Loucy (cell line): Measurements from ENCODE around the gene SLC25A26.
A peak's percentile ranks its signal among the peaks of the same experiment; 100 is the strongest.
"Not testable (repeated sequence)": the region's sequence is repeated elsewhere in the genome, so short reads cannot be mapped to it uniquely, and the experiment has no call there.

Source experiments
- H2AFZ ChIP-seq: fragments of 200-600 bp; sonication (generic); 2 replicates; pipeline ENCODE4 v1.6.0; 2016; ENCODE audit warnings: antibody characterized with exemption, mild to moderate bottlenecking, low read length, moderate library complexity
- H3F3A ChIP-seq: fragments of 200-600 bp; 2 replicates; pipeline ENCODE4 v1.6.0; 2016; ENCODE audit warnings: antibody characterized with exemption, low read depth, mild to moderate bottlenecking
- H3K27me3 ChIP-seq: fragments of 200-600 bp; sonication (generic); 2 replicates; pipeline ENCODE4 v1.6.1; 2014; ENCODE audit warnings: low read length, mild to moderate bottlenecking; ENCODE audit not compliant: insufficient read depth, poor library complexity, severe bottlenecking
- H3K36me3 ChIP-seq: fragments of 200-600 bp; sonication (generic); 2 replicates; pipeline ENCODE4 v1.6.1; 2016; ENCODE audit warnings: low read length; ENCODE audit not compliant: insufficient read depth
- H3K4me1 ChIP-seq: fragments of 200-600 bp; sonication (generic); 2 replicates; pipeline ENCODE4 v1.5.1; 2014; ENCODE audit warnings: low read length, mild to moderate bottlenecking; ENCODE audit not compliant: insufficient read depth, poor library complexity, severe bottlenecking
- H3K4me2 ChIP-seq: fragments of 200-600 bp; sonication (generic); 2 replicates; pipeline ENCODE4 v1.6.0; 2014; ENCODE audit warnings: antibody characterized with exemption, low read length, low read depth, mild to moderate bottlenecking; ENCODE audit not compliant: poor library complexity, severe bottlenecking
- H3K4me3 ChIP-seq: fragments of 200-600 bp; sonication (generic); 2 replicates; pipeline ENCODE4 v1.5.1; 2014; ENCODE audit warnings: low read length, mild to moderate bottlenecking, mixed read lengths; ENCODE audit not compliant: poor library complexity, severe bottlenecking
- H3K79me2 ChIP-seq: fragments of 200-600 bp; sonication (generic); 2 replicates; pipeline ENCODE4 v1.6.1; 2014; ENCODE audit warnings: low read length; ENCODE audit not compliant: insufficient read depth
- H3K9ac ChIP-seq: fragments of 200-600 bp; sonication (generic); 2 replicates; pipeline ENCODE4 v1.6.0; 2014; ENCODE audit warnings: mild to moderate bottlenecking, low read depth, low read length, moderate library complexity; ENCODE audit not compliant: poor library complexity, severe bottlenecking
- H3K9me2 ChIP-seq: fragments of 200-600 bp; sonication (generic); replicated peaks from 2 replicates; pipeline ENCODE4 v1.6.1; 2016; ENCODE audit warnings: low read depth, low read length, mixed read lengths
- H3K9me3 ChIP-seq: fragments of 200-600 bp; sonication (generic); 2 replicates; pipeline ENCODE4 v1.6.1; 2014; ENCODE audit warnings: mild to moderate bottlenecking, antibody characterized with exemption, low read length, low read depth; ENCODE audit not compliant: insufficient read depth
- H4K20me1 ChIP-seq: fragments of 200-600 bp; sonication (generic); 2 replicates; pipeline ENCODE4 v1.6.0; 2014; ENCODE audit warnings: antibody characterized with exemption, low read length, mild to moderate bottlenecking; ENCODE audit not compliant: insufficient read depth, poor library complexity, severe bottlenecking
- CTCF ChIP-seq: fragments of 200-600 bp; sonication (generic); conservative IDR thresholded peaks from 2 replicates; pipeline ENCODE4 v1.5.1; 2014; ENCODE audit warnings: mild to moderate bottlenecking, antibody characterized with exemption, low read length
- EZH2phosphoT487 ChIP-seq: fragments of 200-600 bp; IDR thresholded peaks from 2 replicates; pipeline ENCODE4 v1.6.1; 2018; ENCODE audit warnings: antibody characterized with exemption, mild to moderate bottlenecking, moderate library complexity, borderline replicate concordance

Gene SLC25A26

DNA sequence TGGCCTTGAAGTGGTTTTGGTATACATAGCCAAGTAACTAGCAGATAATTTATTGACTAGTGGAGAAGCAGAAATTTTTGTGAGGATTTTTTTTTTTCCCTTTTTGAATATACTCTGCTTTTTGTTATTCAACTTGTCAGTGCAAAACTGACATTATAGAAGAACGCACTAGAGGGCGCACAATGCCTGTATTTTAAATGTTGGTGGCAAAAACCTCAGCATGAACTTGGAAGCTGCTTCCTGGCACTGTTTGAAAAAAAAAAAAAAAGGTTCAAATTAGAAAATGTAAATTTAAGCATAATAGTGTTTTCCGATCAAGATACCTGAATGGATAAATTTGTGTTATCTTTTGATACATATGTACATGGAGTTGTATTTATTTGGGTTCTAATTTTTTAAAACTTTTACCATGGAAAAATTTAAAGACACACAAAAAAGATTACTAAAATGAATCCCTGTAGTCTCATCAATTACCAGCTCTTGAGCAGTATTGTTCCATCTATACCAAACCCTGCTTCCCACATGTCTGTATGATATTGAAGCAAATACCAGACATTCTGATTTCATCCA is 56.0 kb downstream of the SLC25A26 start:
- Histone ChIP-seq H3K4me2 (no peak overlapping the region), H4K20me1 (no peaks in the 10 kb centered on the region)
- no peak for TF ChIP-seq EZH2phosphoT487
- peak; percentile 81 for TF ChIP-seq CTCF

DNA sequence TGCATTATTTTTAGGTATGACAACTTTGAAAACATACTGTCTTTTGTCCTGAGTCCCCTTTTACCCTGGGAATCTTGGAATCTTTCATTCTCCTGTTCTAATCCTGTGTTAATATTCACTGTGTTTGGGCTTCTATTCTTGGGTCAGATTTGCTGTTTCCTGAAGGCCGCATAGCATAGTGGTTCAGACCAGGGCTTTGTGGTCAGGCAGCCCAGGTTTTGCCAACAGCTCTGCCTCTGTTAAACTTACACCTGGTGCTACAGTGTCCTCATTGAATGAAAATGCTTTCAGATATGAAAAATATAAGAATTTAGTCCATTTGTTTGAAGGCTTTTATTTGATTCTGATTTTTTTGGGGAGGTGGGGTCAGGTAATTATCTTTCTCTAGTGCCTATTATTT is 58.4 kb downstream of the SLC25A26 start:
- Histone ChIP-seq H3K4me1 (peaks cover 44% of the 10 kb centered on the region), H2AFZ (no peak overlapping the region), H3K4me3 (peak overlapping the region; percentile 58), H3F3A (peaks cover 7% of the 10 kb centered on the region), H4K20me1 (no peaks in the 10 kb centered on the region), H3K27me3 (no peaks in the 10 kb centered on the region), H3K9ac (peak overlapping the region; percentile 65), H3K79me2 (peaks cover 11% of the 10 kb centered on the region), H3K36me3 (no peaks in the 10 kb centered on the region), H3K9me2 (no peaks in the 10 kb centered on the region), H3K4me2 (peak overlapping the region; percentile 72), H3K9me3 (no peaks in the 10 kb centered on the region)
- TF ChIP-seq CTCF = no peak
- no peak for TF ChIP-seq EZH2phosphoT487

More for the DNA sequence above, 56.0 kb downstream of the SLC25A26 start:
- H3K79me2 ChIP-seq = peaks cover 11% of the 10 kb centered on the region
- peaks cover 44% of the 10 kb centered on the region for H3K4me1 ChIP-seq
- H3K4me3 ChIP-seq = no peak overlapping the region
- H2AFZ ChIP-seq = no peak overlapping the region
- no peak overlapping the region for H3K9ac ChIP-seq
- H3K36me3 ChIP-seq = no peaks in the 10 kb centered on the region
- H3F3A ChIP-seq = peaks cover 7% of the 10 kb centered on the region
- H3K9me3 ChIP-seq = no peaks in the 10 kb centered on the region
- no peaks in the 10 kb centered on the region for H3K9me2 ChIP-seq
- H3K27me3 ChIP-seq = no peaks in the 10 kb centered on the region

- Histone ChIP-seq H2AFZ (no peak overlapping the region), H3K27me3 (no peaks in the 10 kb centered on the region), H3K4me3 (peak overlapping the region; percentile 58), H3K9me3 (no peaks in the 10 kb centered on the region), H3K9me2 (no peaks in the 10 kb centered on the region), H3K4me1 (peaks cover 46% of the 10 kb centered on the region), H3K9ac (peak overlapping the region; percentile 65), H3F3A (peaks cover 7% of the 10 kb centered on the region), H3K36me3 (no peaks in the 10 kb centered on the region), H3K4me2 (peak overlapping the region; percentile 72), H4K20me1 (no peaks in the 10 kb centered on the region), H3K79me2 (peaks cover 11% of the 10 kb centered on the region)
- no peak for TF ChIP-seq CTCF
- no peak for TF ChIP-seq EZH2phosphoT487
Observed at GRCh38 chr3:66280304-66280703, 59.5 kb downstream of the SLC25A26 start.

DNA sequence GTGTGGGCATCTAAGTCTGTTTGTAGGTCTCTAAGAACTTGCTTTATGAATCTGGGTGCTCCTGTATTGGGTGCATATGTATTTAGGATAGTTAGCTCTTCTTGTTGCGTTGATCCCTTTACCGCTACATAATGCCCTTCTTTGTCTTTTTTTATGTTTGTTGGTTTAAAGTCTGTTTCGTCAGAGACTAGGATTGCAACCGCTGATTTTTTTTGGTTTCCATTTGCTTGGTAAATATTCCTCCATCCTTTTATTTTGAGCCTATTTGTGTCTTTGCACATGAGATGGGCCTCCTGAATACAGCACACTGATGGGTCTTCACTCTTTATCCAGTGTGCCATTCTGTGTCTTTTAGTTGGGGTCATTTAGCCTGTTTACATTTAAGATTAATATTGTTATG is 71.1 kb downstream of the SLC25A26 start:
- H3K27me3 ChIP-seq, H3K9me2 ChIP-seq, H3K79me2 ChIP-seq, H3K9ac ChIP-seq, H3F3A ChIP-seq, H2AFZ ChIP-seq, H4K20me1 ChIP-seq, H3K9me3 ChIP-seq, H3K4me3 ChIP-seq, H3K36me3 ChIP-seq, H3K4me1 ChIP-seq, H3K4me2 ChIP-seq: not testable (repeated sequence)
